ENCODE results near the gene BFSP2. TPM values are rescaled to one million over a fixed set of nuclear protein-coding genes. Genes with fewer than 3 reads are reported as not detected.

Gene BFSP2
- total and polyA plus RNA-seq, 2 donors (not counting 1 experiment from before 2014, with no cell fraction given), result 0.60 to 1.6 TPM

DNA sequence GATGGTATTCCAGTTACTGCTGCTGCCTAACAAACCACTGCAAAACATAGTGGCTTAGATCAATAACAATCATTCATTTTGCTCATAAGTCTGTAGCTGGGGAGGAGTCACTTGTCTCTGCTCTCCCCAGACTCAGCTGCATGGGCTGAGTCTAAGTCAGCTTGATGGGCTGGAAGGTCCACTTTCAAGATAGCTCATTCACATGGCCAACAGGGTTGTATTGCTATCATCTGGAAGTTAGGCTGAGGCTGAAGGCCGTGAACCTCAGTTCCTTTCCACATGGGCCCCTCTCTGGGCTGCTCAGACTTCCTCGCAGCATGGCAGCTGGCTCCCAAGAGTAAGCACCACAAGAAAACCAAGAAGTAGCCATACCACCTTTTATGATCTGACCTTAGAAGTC, 28.7 kb upstream of the BFSP2 start:
- CTCF ChIA-PET, result interaction anchor here (0.6 kb wide), 1 partner anchor 365 kb away, joined by 3 read pairs; no protein-coding TSS in a partner anchor
- H2AFZ ChIP-seq (ENCODE audit: insufficient read depth, low read depth, low read length, poor library complexity, severe bottlenecking), result no peak overlapping the region
- no peaks in the 10 kb centered on the region for H3K79me2 ChIP-seq (ENCODE audit: control insufficient read depth, insufficient read depth, low read length)
- WGBS (ENCODE audit: insufficient coverage), result 73% methylated on average over 2 of the region's 2 CpGs
- H3K4me1 Mint-ChIP-seq, result no peaks in the 10 kb centered on the region
- no peaks in the 10 kb centered on the region for H4K20me1 ChIP-seq (ENCODE audit: control insufficient read depth, insufficient read depth, low read length, poor library complexity, severe bottlenecking)
- no peaks in the 10 kb centered on the region for H3K4me1 ChIP-seq (ENCODE audit: control insufficient read depth in 2 of 2, insufficient read depth in 2 of 2, low read length in 2 of 2)
- TF ChIP-seq CTCF (IDR thresholded peaks at IDR 0.05) (no peak), EZH2 (IDR thresholded peaks at IDR 0.05; ENCODE audit: borderline replicate concordance, insufficient read depth, low read depth, low read length, poor library complexity, severe bottlenecking) (no peak)
- intact Hi-C loops (cut with micrococcal nuclease), result no loop called here
- POLR2A ChIA-PET, result no interaction called here
- H3K4me2 ChIP-seq (replicated peaks; ENCODE audit: low read depth, low read length, poor library complexity, severe bottlenecking), result no peak overlapping the region
- no peak overlapping the region for H3K4me3 ChIP-seq (ENCODE audit: control extremely low read depth in 1 of 5, extremely low read depth in 1 of 5, insufficient read depth in 1 of 5, low read depth in 2 of 5, low read length in 4 of 5)
- peaks cover 0 to 11% (median 0%) of the 10 kb centered on the region in 4 experiments for H3K27me3 ChIP-seq (replicated peaks in 1 of 4; ENCODE audit: control extremely low read depth in 1 of 4, control insufficient read depth in 3 of 4, insufficient read depth in 4 of 4, low read length in 3 of 4)
- H3K4me3 Mint-ChIP-seq, result no peak overlapping the region
- no peaks in the 10 kb centered on the region for H3K9me3 ChIP-seq (ENCODE audit: control extremely low read depth in 1 of 3, control insufficient read depth in 2 of 3, insufficient read depth in 1 of 3, low read length in 2 of 3)
- ATAC-seq (ENCODE audit: low read depth) (no peak), DNase-seq (no peak)
- no peaks in the 10 kb centered on the region for H3K9me3 Mint-ChIP-seq (ENCODE audit: insufficient read depth)
- peaks cover 9% of the 10 kb centered on the region for H3K27me3 Mint-ChIP-seq
- H3K27ac ChIP-seq (ENCODE audit: low read length in 2 of 2), result no peak overlapping the region
- no peak overlapping the region for H3K27ac Mint-ChIP-seq
- no peak overlapping the region for H3K9ac ChIP-seq (ENCODE audit: low read length)
- no peaks in the 10 kb centered on the region for H3K36me3 ChIP-seq (replicated peaks in 1 of 2; ENCODE audit: control extremely low read depth in 1 of 2, control insufficient read depth in 1 of 2, extremely low read depth in 1 of 2, insufficient read depth in 2 of 2, low read length in 1 of 2)

- no peaks in the 10 kb centered on the region for H3K4me1 Mint-ChIP-seq
- no CpG with 5 or more reads among the region's 1 CpG for WGBS (ENCODE audit: insufficient coverage)
- intact Hi-C loops (cut with micrococcal nuclease), result no loop called here
These were observed 28.2 kb upstream of the BFSP2 start for GRCh38 chr3:133371676-133372075.

More at GRCh38 chr3:133371676-133372075, 28.2 kb upstream of the BFSP2 start:
- H3K4me2 ChIP-seq (replicated peaks; ENCODE audit: low read depth, low read length, poor library complexity, severe bottlenecking), result no peak overlapping the region
- peaks cover 0 to 9% (median 0%) of the 10 kb centered on the region in 4 experiments for H3K27me3 ChIP-seq (replicated peaks in 1 of 4; ENCODE audit: control extremely low read depth in 1 of 4, control insufficient read depth in 3 of 4, insufficient read depth in 4 of 4, low read length in 3 of 4)
- ATAC-seq (ENCODE audit: low read depth) (no peak), DNase-seq (no peak)
- H4K20me1 ChIP-seq (ENCODE audit: control insufficient read depth, insufficient read depth, low read length, poor library complexity, severe bottlenecking), result no peaks in the 10 kb centered on the region
- no peaks in the 10 kb centered on the region for H3K4me1 ChIP-seq (ENCODE audit: control insufficient read depth in 2 of 2, insufficient read depth in 2 of 2, low read length in 2 of 2)
- no peak overlapping the region for H2AFZ ChIP-seq (ENCODE audit: insufficient read depth, low read depth, low read length, poor library complexity, severe bottlenecking)
- Mint-ChIP-seq H3K27ac (no peak overlapping the region), H3K27me3 (peaks cover 9% of the 10 kb centered on the region), H3K4me3 (no peak overlapping the region), H3K9me3 (ENCODE audit: insufficient read depth) (no peaks in the 10 kb centered on the region)
- TF ChIP-seq CTCF (IDR thresholded peaks at IDR 0.05), result no peak
- no peak for TF ChIP-seq EZH2 (IDR thresholded peaks at IDR 0.05; ENCODE audit: borderline replicate concordance, insufficient read depth, low read depth, low read length, poor library complexity, severe bottlenecking)
- no peak overlapping the region for H3K9ac ChIP-seq (ENCODE audit: low read length)
- H3K9me3 ChIP-seq (ENCODE audit: control extremely low read depth in 1 of 3, control insufficient read depth in 2 of 3, insufficient read depth in 1 of 3, low read length in 2 of 3), result no peaks in the 10 kb centered on the region
- ChIA-PET POLR2A (no interaction called here), CTCF (interaction anchor here (0.6 kb wide), 1 partner anchor 365 kb away, joined by 3 read pairs; no protein-coding TSS in a partner anchor)
- no peak overlapping the region for H3K4me3 ChIP-seq (ENCODE audit: control extremely low read depth in 1 of 5, extremely low read depth in 1 of 5, insufficient read depth in 1 of 5, low read depth in 2 of 5, low read length in 4 of 5)
- no peaks in the 10 kb centered on the region for H3K36me3 ChIP-seq (replicated peaks in 1 of 2; ENCODE audit: control extremely low read depth in 1 of 2, control insufficient read depth in 1 of 2, extremely low read depth in 1 of 2, insufficient read depth in 2 of 2, low read length in 1 of 2)
- H3K27ac ChIP-seq (ENCODE audit: low read length in 2 of 2), result no peak overlapping the region
- H3K79me2 ChIP-seq (ENCODE audit: control insufficient read depth, insufficient read depth, low read length), result no peaks in the 10 kb centered on the region
